GM03348 (cell line): Measurements from ENCODE around the gene BRF1.
"Not testable (repeated sequence)": the region's sequence is repeated elsewhere in the genome, so short reads cannot be mapped to it uniquely, and the experiment has no call there.

Source experiments
- DNase-seq: peaks from one replicate; pipeline ENCODE4 v3.0.0; 2012; ENCODE audit warnings: low spot score

BRF1 gene

DNA sequence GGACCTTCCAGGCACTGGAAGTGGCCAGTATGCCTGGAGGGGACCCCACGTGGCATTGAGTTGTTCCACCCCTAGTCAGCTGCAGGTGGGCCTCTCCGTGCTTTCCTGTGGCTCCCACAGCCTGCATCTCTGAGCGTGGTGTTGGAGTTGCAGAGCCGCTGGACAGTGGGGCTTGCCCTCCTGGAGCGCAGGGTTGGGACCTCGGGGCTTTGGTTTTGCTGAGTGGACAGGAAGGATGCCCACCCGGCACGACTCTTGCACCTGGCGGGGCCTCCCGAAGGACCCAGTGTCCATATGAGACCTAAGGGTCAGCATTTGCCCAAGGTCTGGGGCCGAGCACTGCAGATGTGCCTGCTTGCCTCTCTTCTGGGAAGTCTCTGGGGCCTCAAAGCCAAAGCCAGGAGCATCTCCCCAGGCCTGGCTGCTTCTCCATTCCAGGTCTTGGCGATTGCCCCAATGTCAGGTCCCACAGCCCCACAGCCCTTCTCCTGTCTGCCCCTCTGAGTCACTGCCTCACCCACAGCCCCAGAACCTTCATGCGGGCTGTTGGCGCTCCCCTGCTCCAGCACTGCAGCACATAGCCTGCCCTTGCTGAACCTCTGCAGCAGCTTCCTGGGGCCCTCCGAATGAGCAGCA is 15.3 kb upstream of the BRF1 start:
- no peak for DNase-seq

DNA sequence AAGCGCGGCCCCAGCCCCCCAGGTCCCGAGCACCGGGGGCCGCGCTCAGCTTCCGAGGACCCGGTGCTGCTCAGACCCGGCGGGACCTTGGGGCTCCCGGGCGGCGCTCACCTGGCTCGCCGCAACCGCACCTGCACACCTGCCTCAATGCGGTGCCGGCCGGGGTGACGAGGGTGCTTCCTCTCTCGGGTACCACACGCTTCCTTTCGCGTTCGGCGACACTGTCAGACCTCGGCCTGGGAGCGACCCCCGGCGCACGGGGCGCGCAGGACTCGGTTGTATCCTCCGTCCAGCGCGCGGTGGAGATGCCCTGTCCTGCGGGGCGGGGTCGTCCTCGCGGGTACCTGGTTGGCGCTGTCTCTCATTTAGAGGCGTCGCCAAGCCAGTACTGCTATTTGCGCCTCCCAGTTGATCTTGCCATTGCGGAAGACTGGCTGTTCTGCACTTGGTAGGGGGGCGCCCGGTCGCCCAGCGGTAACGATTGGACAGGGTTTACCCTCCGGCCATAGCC is 14.5 kb upstream of the BRF1 start:
- DNase-seq, result no peak

DNA sequence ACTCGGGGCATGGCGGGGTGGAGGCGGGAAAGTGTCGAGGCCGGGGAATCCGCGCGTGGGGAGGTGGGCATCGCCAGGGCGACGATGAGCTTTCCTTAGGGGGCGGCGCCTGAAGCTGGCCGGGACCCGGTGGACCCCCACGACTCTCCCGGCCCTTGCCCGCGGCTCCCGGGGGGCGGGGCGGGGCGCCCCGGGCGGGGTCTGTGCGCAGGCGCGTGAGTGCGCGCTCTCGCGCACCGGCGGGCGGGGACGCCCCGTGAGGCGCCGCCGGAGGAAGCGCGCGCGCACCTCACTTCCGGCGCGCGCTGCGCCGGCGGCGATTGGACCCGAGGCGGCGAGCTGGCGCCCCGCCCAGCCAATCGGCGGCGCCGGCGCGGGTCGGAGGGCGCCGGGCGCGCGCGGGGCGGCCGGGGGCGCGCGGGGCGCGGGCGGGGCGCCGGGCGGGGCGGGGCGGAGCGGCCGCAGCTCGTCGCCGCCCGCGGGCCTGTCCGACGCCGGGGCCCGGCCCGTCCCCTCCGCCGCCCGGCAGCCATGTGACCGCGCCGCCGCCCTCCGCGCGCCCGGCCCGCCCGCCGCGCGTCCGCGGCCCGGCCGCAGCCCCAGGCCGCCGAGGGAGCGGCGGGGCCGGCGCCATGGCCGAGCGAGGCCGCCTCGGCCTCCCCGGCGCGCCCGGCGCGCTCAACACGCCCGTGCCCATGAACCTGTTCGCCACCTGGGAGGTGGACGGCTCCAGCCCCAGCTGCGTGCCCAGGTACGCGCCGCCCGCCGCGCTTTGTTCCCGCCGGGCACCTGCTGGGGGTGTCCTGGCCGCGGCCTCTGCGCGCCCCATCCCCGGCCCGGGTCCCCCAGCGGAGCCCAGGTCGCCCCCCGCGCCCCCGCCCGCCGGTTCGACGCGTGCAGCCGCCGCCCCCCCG is 13.7 kb upstream of the BRF1 start, which contains the start of gene PACS2:
Gene PACS2 (plus strand): TSS at position 462 of the 914 bp plus-strand sequence. CDS start 171 bp downstream, at position 633.
- DNase-seq, result peak; percentile 100

DNA sequence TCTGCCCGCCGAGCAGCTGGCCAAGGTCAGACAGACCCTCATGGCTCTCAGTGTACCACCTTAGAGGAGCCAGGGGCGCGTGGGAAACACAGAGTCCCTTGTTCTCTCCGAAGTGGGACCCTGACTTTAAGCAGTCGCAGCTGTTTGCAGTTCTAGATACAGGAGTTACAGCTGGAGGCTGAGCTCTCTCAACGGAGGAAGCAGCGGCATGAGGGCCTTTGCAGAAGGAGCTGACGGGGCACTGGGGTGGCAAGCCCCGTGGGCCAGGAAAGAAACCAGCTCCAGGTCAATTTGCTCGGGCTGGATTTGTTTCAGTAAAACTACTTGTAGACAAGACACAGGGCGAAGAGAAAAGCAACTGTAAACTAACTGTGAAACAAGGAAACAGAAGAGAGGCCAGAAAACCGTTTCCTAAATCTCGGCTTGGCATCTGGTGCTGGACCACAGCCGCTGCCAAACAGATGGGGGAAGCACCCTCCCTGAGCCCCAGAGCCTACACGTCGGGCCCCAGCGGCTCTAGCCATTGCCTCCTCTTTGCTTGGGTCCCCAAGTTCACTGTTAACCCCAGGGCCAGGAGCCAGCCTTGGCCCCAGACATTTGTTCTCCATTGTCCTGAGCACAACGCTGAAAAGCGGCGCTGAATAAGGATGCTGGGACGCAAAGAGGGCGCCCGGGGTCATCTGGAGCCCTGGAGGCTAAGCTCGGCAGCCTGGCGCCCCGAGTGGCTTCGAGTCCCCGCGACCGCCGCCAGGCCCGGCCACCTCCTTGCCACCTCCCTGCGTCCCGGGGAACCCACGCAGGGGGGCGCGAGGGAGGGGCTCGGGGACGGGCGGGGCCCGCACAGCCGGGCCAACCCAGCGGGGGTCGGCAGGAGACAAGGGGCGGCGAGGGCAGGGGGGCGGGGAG is 12.8 kb upstream of the BRF1 start:
- peak; percentile 52 for DNase-seq

DNA sequence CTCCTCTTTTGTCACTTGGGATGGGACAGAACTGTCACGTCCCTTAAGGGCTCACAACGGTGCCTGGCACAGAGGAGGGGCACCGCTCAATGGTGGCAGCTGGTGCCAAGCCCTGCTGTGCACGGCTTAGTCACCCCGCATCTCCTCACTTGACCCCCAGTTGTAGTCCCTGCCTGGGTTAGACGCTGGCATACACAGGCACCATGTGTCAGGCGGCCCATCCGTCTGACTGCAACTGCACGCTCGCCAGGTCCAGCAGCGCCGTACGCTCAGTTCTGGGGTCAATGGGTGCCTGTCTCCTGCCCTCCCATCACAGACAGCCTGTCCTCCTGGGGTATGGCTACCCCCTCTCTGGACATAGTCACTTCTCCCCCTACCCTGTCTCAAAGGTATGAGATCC is 12.2 kb upstream of the BRF1 start:
- no peak for DNase-seq

- DNase-seq, result no peak
Measured at GRCh38 chr14:105311838-105312237, 11.0 kb upstream of the BRF1 start.

DNA sequence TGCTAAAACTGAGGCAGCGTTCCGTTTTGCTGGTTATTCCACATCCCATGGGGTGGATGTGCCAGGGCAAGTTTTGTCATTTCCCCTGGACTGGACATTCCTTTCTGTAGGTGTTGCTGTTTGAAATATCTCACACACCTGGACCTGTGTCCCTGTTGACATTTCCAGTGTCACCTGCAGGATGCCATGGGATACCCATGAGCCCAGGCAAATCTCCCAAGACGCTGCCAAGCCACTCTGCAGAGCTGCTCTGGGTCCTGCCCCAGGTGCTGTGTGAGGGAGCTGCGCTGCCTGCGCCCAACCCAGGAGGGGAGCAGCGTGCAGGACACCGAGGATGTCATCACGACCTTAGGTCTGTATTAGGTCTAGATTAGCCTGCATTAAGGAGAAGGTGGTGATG is 8.6 kb upstream of the BRF1 start:
- DNase-seq, result no peak

DNA sequence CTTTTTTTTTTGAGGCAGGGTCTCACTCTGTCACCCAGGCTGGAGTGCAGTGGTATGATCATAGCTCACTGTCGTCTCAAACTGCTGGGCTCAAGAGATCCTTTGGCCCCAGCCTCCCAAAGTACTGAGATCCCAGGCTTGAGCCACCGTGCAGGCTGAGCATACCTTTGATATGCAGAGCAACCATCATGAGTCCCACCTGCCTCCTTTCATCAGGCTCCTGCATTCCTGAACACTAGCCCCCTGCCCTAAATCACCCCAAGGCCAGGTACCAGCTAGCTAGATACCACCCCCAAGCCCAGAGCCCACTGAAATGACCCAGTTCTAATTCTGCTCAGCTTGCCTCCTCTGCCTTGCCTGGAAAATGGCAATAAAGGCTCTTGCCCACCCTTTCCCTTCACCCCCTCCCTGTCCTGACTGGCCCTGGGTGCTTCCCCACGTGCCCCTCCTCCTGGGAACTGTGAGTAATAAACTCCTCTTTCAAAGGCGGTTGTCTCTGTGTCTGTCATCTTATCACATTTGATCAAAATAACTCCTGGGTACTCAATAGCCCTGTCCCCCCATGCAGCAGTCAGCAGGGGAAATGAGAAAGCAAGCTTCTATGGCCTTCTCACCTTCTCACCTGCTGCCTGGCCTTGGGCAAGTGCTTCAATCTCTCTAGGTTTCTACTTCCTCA is 6.4 kb upstream of the BRF1 start:
- no peak for DNase-seq

DNA sequence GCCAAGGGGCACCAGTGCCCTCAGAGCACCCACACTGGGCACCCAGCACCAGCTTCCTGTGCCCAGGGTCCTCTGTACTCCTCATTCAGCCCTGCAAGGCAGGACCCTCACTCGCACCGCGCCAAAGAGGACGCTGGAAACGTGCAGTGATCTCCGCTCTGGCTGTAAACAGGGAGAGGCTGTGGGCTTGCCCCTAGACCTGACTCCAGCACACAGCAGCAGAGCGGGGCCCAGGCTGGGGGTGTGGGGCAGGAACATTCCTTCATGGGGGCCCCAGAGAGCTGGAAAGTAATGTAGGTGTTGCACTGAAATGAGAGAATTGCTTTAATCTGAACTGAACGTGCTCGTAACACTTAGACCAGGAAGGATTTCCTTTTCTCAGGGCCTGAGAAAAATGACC is 5.0 kb upstream of the BRF1 start:
- DNase-seq, result no peak

- no peak for DNase-seq
Measured at GRCh38 chr14:105305345-105305744, 4.5 kb upstream of the BRF1 start.

GRCh38 chr14:105304565-105304964 is 3.8 kb upstream of the BRF1 start:
- no peak for DNase-seq

- DNase-seq, result no peak
Measured at GRCh38 chr14:105303949-105304348, 3.1 kb upstream of the BRF1 start.

GRCh38 chr14:105301915-105302249 is 1.1 kb upstream of the BRF1 start:
- DNase-seq, result not testable (repeated sequence)

DNA sequence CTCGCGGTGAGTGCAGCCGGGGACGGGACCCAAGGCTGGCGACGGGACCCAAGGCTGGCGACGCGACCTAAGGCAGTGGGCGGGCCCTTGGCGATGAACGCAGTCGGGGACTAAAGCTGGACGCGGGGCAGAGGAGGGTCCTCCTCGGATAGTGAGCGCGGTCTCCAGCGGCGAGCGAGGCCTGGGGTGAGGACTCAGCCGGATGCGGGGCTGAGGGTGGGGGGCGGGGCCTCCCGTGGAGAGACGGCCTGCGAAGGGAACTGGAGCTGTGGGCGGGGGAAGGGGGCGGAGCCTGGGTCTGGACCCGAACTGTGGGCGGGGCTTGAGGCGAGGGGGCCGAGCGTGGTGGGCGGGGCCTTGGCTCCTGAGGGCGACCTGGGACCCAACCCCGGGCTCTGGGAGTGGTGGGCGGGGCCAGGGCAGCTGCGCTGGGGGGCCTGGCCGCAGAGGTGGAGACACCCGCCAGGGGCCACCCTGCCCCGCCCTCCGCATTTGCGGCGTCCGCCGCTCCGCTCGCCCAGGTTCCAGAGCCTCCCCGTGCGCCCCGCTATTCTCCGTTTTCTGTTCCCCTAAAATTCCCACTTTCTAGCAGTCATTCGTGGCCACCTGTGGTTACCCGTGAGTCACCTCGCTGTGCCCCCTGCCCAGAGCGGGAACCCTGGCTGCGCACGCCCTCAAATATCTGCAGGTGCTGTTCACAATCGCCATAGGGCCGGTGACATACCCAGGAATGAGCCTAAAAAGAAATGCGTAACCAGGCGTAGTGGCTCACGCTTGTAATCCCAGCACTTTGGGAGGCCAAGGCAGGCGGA is 508 bp upstream of the BRF1 start:
- DNase-seq, result peak; percentile 100

DNA sequence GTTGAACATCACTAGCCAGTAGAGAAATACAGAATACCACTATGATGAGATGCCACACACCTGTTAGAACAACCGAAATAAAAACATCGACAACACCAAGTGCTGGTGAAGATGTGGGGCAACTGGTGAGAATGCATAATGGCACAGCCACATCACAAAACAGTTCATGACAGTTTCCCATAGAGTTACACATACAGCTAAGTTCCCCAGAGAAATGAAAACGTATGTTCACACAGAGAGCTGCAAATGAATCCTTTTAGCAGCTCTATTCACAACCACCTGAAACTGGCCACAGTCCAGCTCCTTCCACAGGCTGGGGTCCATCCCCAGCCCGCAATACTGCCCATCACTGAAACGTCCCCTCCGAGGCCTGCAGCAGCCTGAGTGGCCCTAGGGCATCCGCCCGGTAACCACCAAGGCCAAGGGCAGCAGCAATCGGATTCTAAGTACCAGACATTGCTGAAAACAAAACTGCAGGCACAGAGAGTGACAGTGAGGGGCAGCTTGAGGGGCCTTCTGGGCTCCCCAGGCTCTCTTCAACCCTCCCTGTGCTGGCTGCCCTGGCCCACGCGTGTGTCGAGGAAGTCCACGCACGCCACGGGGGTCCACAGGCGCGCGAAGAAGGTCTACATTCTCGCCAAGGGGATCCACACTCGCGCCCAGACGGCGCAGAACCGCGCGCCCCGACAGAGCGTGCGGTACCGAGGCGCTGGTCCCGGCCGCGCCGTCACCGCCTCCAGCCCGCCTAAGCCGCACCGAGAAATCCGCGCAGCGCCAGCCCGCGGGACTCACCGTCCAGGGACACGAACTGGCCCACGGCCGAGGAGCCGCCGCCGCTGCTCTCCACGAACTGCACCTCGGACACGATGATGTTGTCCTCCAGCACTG is 903 bp downstream of the BRF1 start:
- DNase-seq, result peak; percentile 52

DNA sequence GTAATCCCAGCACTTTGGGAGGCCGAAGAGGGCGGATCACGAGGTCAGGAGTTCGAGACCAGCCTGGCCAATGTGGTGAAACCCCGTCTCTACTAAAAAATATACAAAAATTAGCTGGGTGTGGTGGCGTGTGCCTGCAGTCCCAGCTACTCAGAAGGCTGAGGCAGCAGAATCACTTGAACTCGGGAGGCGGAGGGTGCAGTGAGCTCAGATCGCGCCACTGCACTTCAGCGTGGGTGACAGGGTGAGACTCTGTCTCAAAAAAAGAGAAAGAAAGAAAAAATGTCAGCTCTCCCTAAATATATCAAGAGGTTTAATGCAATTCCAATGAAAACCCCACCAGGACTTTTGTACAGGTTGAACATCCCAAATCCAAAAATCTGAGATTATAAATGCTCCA is 3.5 kb downstream of the BRF1 start:
- not testable (repeated sequence) for DNase-seq

- no peak for DNase-seq
Measured at GRCh38 chr14:105294142-105294597, 6.6 kb downstream of the BRF1 start.

DNA sequence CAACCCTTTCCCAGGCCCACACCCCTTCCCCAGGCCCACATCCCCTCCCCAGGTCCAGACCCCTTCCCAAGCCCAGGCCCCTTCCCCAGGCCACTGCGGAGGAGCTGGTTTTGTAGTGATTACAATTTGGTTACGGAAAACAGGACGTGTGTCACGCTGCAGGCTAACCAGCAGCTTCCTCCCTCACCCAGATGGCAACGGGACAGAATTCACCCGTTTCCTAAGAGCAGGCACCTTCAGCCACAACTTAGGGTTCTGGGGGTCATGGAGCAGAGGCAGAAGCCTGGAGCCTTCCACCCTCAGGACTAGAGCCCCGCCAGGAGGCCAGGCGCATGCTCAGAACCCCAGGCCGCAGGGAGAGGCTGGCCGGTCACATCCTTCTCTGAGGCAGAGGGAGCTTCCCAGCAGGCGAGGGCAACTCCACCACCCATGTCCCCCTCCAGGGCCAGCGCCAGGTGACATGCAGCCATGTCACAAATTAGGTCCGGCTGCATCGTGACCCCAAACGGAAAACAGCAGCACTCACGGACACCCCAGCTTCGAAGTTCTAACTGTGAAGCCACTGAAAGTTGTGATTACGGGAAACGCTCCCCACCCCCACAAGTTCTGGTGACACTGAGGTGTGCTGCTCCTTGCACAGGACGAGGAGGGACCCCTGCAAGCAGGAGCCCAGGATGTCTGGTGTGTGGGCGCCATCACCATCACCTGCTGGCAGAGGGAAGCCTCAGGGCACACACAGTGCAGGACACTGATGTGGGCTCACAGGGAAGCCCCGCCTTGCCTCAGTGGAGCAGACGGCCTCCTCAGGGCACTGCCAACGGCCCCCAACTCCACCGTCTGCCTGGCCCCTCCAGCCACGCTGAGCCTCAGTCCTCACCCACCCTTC is 7.7 kb downstream of the BRF1 start:
- DNase-seq, result no peak
